ENCODE results near the gene PARP2.
"Not testable (repeated sequence)": the region's sequence is repeated elsewhere in the genome, so short reads cannot be mapped to it uniquely, and the experiment has no call there.

The PARP2 gene

DNA sequence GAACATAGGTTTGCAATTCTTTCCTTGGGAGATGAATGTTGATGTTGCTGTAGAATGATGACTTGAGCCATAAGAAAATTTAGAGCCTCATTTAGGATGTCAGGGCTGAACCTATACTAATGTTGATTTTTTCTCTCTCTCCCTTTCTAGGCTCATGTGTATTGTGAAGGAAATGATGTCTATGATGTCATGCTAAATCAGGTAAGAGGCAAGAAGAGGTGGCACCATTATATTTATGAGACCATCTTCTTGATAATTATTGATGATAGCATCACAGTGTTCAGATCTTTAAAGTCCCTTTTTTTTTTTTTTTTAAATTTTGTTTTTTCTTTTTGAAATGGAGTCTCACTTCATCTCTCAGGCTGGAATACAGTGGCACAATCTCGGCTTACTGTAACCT lies 3.3 kb downstream of the PARP2 start:
- Histone ChIP-seq H3K4me1 (ENCODE audit: control insufficient read depth, insufficient read depth, low read length, unreplicated experiment) (peaks cover 11% of the 10 kb centered on the region), H3K79me2 (ENCODE audit: control insufficient read depth, insufficient read depth, low read length, unreplicated experiment) (peaks cover 21% of the 10 kb centered on the region), H3K27ac (ENCODE audit: low read depth, low read length) (no peak overlapping the region), H3K36me3 (ENCODE audit: insufficient read depth, low read length) (peaks cover 30% of the 10 kb centered on the region), H2AFZ (ENCODE audit: low read length, unreplicated experiment) (no peak overlapping the region), H3K4me3 (ENCODE audit: low read depth, low read length) (no peak overlapping the region), H3K27me3 (ENCODE audit: insufficient read depth, low read length) (no peaks in the 10 kb centered on the region)

DNA sequence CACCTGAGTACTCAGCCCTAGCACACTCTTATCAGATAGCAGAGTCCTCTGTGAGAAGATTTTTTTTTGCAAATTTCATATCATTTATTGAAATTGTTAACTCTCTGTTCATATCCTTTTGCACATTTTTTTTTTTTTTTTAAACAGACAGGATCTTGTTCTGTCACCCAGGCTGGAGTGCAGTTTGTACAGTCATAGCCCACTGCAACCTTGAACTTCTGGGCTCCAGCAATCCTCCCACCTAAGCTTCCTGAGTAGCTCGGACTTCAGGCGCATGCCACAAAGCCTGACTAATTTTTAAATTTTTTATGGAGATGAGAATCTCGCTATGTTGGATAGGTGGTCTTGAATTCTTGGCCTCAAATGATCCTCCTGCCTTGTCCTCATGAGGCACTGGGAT lies 4.3 kb downstream of the PARP2 start:
- Histone ChIP-seq H3K79me2 (ENCODE audit: control insufficient read depth, insufficient read depth, low read length, unreplicated experiment) (peaks cover 21% of the 10 kb centered on the region), H3K27ac (ENCODE audit: low read depth, low read length) (no peak overlapping the region), H3K4me3 (ENCODE audit: low read depth, low read length) (no peak overlapping the region), H3K27me3 (ENCODE audit: insufficient read depth, low read length) (no peaks in the 10 kb centered on the region), H2AFZ (ENCODE audit: low read length, unreplicated experiment) (no peak overlapping the region), H3K36me3 (ENCODE audit: insufficient read depth, low read length) (peaks cover 30% of the 10 kb centered on the region), H3K4me1 (ENCODE audit: control insufficient read depth, insufficient read depth, low read length, unreplicated experiment) (peaks cover 11% of the 10 kb centered on the region)

DNA sequence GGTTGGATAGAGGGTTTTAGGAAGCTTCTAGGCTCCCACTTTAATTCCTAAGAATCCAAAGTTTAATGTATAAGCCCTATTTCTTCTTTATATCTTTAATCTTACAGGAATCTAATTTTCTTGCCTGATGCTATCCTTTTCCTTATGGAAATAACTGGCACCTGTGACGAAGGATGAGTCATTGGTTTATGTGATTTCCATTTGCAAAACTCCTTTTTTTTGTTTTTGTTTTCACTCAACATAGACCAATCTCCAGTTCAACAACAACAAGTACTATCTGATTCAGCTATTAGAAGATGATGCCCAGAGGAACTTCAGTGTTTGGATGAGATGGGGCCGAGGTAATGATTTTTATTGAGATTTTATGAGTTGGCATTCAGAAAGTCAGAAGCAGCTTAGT lies 6.8 kb downstream of the PARP2 start:
- Histone ChIP-seq H3K4me3 (ENCODE audit: low read depth, low read length) (no peak overlapping the region), H3K79me2 (ENCODE audit: control insufficient read depth, insufficient read depth, low read length, unreplicated experiment) (peaks cover 3% of the 10 kb centered on the region), H3K27me3 (ENCODE audit: insufficient read depth, low read length) (no peaks in the 10 kb centered on the region), H3K36me3 (ENCODE audit: insufficient read depth, low read length) (peaks cover 39% of the 10 kb centered on the region), H3K4me1 (ENCODE audit: control insufficient read depth, insufficient read depth, low read length, unreplicated experiment) (peaks cover 9% of the 10 kb centered on the region), H2AFZ (ENCODE audit: low read length, unreplicated experiment) (no peak overlapping the region), H3K27ac (ENCODE audit: low read depth, low read length) (peak overlapping the region; percentile 39; the same call in 1 of the 2 replicates)

GRCh38 chr14:20350860-20351259 lies 7.4 kb downstream of the PARP2 start:
- peaks cover 34% of the 10 kb centered on the region for H3K36me3 ChIP-seq (ENCODE audit: insufficient read depth, low read length)

GRCh38 chr14:20356422-20356821 lies 13.0 kb downstream of the PARP2 start:
- H3K4me1 ChIP-seq (ENCODE audit: control insufficient read depth, insufficient read depth, low read length, unreplicated experiment), result no peaks in the 10 kb centered on the region
- no peak overlapping the region for H2AFZ ChIP-seq (ENCODE audit: low read length, unreplicated experiment)
- H3K79me2 ChIP-seq (ENCODE audit: control insufficient read depth, insufficient read depth, low read length, unreplicated experiment), result no peaks in the 10 kb centered on the region
- no peak overlapping the region for H3K4me3 ChIP-seq (ENCODE audit: low read depth, low read length)
- no peak overlapping the region for H3K27ac ChIP-seq (ENCODE audit: low read depth, low read length)
- peaks cover 30% of the 10 kb centered on the region for H3K36me3 ChIP-seq (ENCODE audit: insufficient read depth, low read length)
- H3K27me3 ChIP-seq (ENCODE audit: insufficient read depth, low read length), result no peaks in the 10 kb centered on the region

More at GRCh38 chr14:20350860-20351259, 7.4 kb downstream of the PARP2 start:
- no peaks in the 10 kb centered on the region for H3K79me2 ChIP-seq (ENCODE audit: control insufficient read depth, insufficient read depth, low read length, unreplicated experiment)
- H3K27me3 ChIP-seq (ENCODE audit: insufficient read depth, low read length), result no peaks in the 10 kb centered on the region
- peaks cover 9% of the 10 kb centered on the region for H3K4me1 ChIP-seq (ENCODE audit: control insufficient read depth, insufficient read depth, low read length, unreplicated experiment)
- H3K27ac ChIP-seq (ENCODE audit: low read depth, low read length), result peak overlapping the region; percentile 7; the same call in 1 of the 2 replicates
- H3K4me3 ChIP-seq (ENCODE audit: low read depth, low read length), result no peak overlapping the region
- no peak overlapping the region for H2AFZ ChIP-seq (ENCODE audit: low read length, unreplicated experiment)

DNA sequence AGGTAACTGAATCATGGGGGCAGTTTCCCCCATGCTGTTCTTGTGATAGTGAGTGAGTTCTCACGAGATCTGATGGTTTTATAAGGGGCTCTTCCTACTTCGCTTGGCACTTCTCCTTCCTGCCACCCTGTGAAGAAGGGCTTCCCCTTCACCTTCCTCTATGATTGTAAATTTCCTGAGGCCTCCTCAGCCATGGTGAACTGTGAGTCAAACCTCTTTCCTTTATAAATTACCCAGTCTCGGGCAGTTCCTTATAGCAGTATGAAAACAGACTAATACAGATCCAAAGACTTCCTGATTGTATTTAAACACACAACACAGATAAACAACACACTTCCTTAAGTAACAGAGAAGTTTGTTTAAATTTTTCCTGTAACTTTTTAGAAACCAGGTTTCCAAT lies 15.0 kb downstream of the PARP2 start:
- not testable (repeated sequence) for H3K27ac ChIP-seq (ENCODE audit: low read depth, low read length); H3K27me3 ChIP-seq (ENCODE audit: insufficient read depth, low read length); H3K4me1 ChIP-seq (ENCODE audit: control insufficient read depth, insufficient read depth, low read length, unreplicated experiment); H2AFZ ChIP-seq (ENCODE audit: low read length, unreplicated experiment); H3K4me3 ChIP-seq (ENCODE audit: low read depth, low read length); H3K79me2 ChIP-seq (ENCODE audit: control insufficient read depth, insufficient read depth, low read length, unreplicated experiment)
- peaks cover 29% of the 10 kb centered on the region for H3K36me3 ChIP-seq (ENCODE audit: insufficient read depth, low read length)

DNA sequence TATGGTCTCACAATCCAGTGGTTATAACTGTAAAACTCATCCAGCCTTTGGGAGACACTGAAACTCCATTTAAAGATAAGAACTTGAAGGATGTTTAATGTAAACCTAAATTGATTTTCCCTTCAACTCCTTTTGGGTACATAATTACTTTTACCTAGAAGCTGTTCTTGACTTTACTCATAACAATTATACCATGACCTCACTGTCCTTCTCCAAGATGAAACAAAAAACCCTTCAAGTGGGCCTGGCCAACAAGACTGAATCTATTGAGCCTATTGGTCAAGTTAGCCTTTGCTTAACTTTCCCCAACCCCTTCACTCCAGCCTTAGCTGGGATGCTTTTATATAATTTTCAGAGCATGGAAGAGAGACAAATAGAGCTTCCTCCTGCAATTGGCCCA lies 22.5 kb downstream of the PARP2 start:
- H3K36me3 ChIP-seq (ENCODE audit: insufficient read depth, low read length), result peaks cover 16% of the 10 kb centered on the region
- H3K27ac ChIP-seq (ENCODE audit: low read depth, low read length), result no peak overlapping the region

DNA sequence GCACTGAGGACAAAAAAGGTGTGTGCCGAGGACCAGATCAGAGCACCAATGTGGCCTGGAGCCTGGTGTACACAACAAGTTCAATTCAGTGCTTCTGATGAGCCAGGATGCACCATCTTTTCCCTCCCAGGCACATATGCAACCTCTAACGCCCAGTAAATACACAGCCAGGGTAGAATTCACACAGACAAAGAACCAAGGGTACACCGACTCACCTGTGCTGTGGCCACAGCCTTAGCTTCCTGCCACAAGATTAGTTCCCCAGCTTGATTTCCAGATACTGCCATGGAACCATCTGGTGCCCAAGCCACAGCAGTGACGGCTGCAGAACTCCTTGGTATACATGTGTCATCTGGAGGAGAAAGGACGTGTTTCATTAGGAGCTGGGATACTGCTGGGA lies 29.4 kb downstream of the PARP2 start:
- H3K4me3 ChIP-seq (ENCODE audit: low read depth, low read length), result no peak overlapping the region
- H3K27me3 ChIP-seq (ENCODE audit: insufficient read depth, low read length), result no peaks in the 10 kb centered on the region
- no peaks in the 10 kb centered on the region for H3K4me1 ChIP-seq (ENCODE audit: control insufficient read depth, insufficient read depth, low read length, unreplicated experiment)
- H3K27ac ChIP-seq (ENCODE audit: low read depth, low read length), result no peak overlapping the region
- peaks cover 24% of the 10 kb centered on the region; the same call in 1 of the 2 replicates for H3K36me3 ChIP-seq (ENCODE audit: insufficient read depth, low read length)
- no peaks in the 10 kb centered on the region for H3K79me2 ChIP-seq (ENCODE audit: control insufficient read depth, insufficient read depth, low read length, unreplicated experiment)
- H2AFZ ChIP-seq (ENCODE audit: low read length, unreplicated experiment), result no peak overlapping the region

More for the DNA sequence above, 22.5 kb downstream of the PARP2 start:
- H3K4me1 ChIP-seq (ENCODE audit: control insufficient read depth, insufficient read depth, low read length, unreplicated experiment), result no peaks in the 10 kb centered on the region
- H2AFZ ChIP-seq (ENCODE audit: low read length, unreplicated experiment), result no peak overlapping the region
- no peak overlapping the region for H3K4me3 ChIP-seq (ENCODE audit: low read depth, low read length)
- no peaks in the 10 kb centered on the region for H3K27me3 ChIP-seq (ENCODE audit: insufficient read depth, low read length)
- no peaks in the 10 kb centered on the region for H3K79me2 ChIP-seq (ENCODE audit: control insufficient read depth, insufficient read depth, low read length, unreplicated experiment)

DNA sequence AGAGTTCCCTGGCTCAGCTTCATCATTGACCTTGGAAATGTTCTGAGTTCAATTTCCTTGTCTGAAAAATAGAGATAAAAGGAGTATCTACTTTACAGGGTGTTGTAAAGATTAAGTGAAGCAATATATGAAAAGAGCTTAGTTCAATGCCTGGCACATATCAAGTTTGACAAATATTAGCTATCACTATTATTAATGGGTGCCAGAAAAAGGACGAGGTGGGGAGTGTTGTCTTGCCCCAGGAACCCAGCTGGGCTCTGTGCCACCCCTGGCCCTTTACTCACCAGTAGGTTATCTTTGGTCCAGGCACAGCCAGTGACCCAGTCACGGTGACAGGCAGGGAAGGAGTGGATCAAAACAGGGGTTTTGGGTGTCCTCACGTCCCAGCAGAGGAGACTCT lies 32.0 kb downstream of the PARP2 start:
- Histone ChIP-seq H2AFZ (ENCODE audit: low read length, unreplicated experiment) (no peak overlapping the region), H3K4me3 (ENCODE audit: low read depth, low read length) (no peak overlapping the region), H3K27me3 (ENCODE audit: insufficient read depth, low read length) (no peaks in the 10 kb centered on the region), H3K36me3 (ENCODE audit: insufficient read depth, low read length) (peaks cover 17% of the 10 kb centered on the region; the same call in 1 of the 2 replicates), H3K27ac (ENCODE audit: low read depth, low read length) (no peak overlapping the region), H3K79me2 (ENCODE audit: control insufficient read depth, insufficient read depth, low read length, unreplicated experiment) (no peaks in the 10 kb centered on the region), H3K4me1 (ENCODE audit: control insufficient read depth, insufficient read depth, low read length, unreplicated experiment) (no peaks in the 10 kb centered on the region)

GRCh38 chr14:20376071-20376588 lies 32.7 kb downstream of the PARP2 start:
- no peaks in the 10 kb centered on the region for H3K79me2 ChIP-seq (ENCODE audit: control insufficient read depth, insufficient read depth, low read length, unreplicated experiment)
- H3K36me3 ChIP-seq (ENCODE audit: insufficient read depth, low read length), result peaks cover 12% of the 10 kb centered on the region; the same call in 1 of the 2 replicates
- no peak overlapping the region for H2AFZ ChIP-seq (ENCODE audit: low read length, unreplicated experiment)
- H3K4me3 ChIP-seq (ENCODE audit: low read depth, low read length), result no peak overlapping the region
- no peaks in the 10 kb centered on the region for H3K4me1 ChIP-seq (ENCODE audit: control insufficient read depth, insufficient read depth, low read length, unreplicated experiment)
- H3K27ac ChIP-seq (ENCODE audit: low read depth, low read length), result no peak overlapping the region
- no peaks in the 10 kb centered on the region for H3K27me3 ChIP-seq (ENCODE audit: insufficient read depth, low read length)

DNA sequence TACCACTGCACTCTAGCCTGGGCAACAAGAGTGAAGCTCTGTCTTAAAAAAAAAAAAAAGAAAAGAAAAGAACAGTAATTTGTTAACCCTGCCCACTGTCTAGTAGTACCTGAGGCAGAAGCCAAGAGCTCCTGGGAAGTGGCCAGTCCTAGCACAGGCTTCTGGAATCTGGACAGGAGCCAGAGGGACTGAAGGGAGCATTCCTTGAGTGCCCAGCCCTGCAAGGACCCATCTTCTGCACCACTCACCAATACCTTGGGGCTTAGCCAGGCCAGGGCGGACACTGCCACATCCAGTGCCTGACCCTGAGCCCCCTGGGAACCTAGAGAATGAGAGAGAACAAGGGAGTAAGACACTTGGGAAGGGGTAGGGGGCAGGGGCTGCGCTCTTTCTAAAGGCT lies 33.7 kb downstream of the PARP2 start:
- no peaks in the 10 kb centered on the region for H3K27me3 ChIP-seq (ENCODE audit: insufficient read depth, low read length)
- no peak overlapping the region for H2AFZ ChIP-seq (ENCODE audit: low read length, unreplicated experiment)
- H3K79me2 ChIP-seq (ENCODE audit: control insufficient read depth, insufficient read depth, low read length, unreplicated experiment), result no peaks in the 10 kb centered on the region
- H3K27ac ChIP-seq (ENCODE audit: low read depth, low read length), result no peak overlapping the region
- H3K36me3 ChIP-seq (ENCODE audit: insufficient read depth, low read length), result peaks cover 6% of the 10 kb centered on the region; the same call in 1 of the 2 replicates
- H3K4me1 ChIP-seq (ENCODE audit: control insufficient read depth, insufficient read depth, low read length, unreplicated experiment), result no peaks in the 10 kb centered on the region
- H3K4me3 ChIP-seq (ENCODE audit: low read depth, low read length), result no peak overlapping the region
